ENCODE results near the gene MGME1. TPM values are rescaled to one million over a fixed set of nuclear protein-coding genes. Genes with fewer than 3 reads are reported as not detected.
A peak's percentile ranks its signal among the peaks of the same experiment; 100 is the strongest.

Gene MGME1
- total RNA-seq, 1 donor from 2014 or later: 8.5 TPM

DNA sequence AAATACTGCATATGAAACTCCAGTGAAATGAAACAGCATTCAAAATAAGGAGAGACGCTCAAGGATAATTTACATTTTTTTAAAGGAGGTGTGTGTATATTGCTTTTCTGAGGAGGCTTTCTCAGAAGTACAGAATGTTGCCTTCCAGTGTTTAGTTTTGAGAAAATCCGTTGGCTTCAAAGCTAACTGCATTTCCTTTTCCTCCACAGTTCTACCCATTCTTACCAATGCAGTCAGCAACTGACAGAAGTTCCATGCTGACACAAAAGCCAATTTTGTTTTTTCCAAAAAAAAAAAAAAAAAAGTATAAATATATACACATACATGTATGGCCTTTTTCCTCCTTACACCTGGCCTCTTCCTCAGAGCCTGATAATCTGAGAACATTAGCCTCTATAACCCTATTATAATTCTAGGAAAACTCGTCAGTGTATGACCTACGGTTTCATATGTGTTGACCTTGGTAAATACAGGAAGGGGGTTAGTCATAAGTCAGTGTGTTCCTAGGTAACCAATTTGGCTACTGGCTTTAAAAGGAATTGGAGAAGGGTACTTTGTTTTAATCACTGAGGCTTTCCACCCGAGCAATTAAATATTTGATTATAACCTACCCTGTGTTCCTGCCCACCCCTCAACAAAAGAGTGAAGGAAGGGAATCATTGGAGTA lies 24.2 kb downstream of the MGME1 start:
- no peak for DNase-seq (ENCODE audit: low spot score)

GRCh38 chr20:17993546-17993945 lies 24.7 kb downstream of the MGME1 start:
- no peak for DNase-seq (ENCODE audit: low spot score)

- DNase-seq (ENCODE audit: low spot score): peak; percentile 44
Measured at GRCh38 chr20:17995967-17996819, 27.4 kb downstream of the MGME1 start.

- no peak for DNase-seq (ENCODE audit: low spot score)
Measured at GRCh38 chr20:17998446-17998845, 29.6 kb downstream of the MGME1 start.

GRCh38 chr20:17999566-17999965 lies 30.7 kb downstream of the MGME1 start:
- DNase-seq (ENCODE audit: low spot score): no peak

DNA sequence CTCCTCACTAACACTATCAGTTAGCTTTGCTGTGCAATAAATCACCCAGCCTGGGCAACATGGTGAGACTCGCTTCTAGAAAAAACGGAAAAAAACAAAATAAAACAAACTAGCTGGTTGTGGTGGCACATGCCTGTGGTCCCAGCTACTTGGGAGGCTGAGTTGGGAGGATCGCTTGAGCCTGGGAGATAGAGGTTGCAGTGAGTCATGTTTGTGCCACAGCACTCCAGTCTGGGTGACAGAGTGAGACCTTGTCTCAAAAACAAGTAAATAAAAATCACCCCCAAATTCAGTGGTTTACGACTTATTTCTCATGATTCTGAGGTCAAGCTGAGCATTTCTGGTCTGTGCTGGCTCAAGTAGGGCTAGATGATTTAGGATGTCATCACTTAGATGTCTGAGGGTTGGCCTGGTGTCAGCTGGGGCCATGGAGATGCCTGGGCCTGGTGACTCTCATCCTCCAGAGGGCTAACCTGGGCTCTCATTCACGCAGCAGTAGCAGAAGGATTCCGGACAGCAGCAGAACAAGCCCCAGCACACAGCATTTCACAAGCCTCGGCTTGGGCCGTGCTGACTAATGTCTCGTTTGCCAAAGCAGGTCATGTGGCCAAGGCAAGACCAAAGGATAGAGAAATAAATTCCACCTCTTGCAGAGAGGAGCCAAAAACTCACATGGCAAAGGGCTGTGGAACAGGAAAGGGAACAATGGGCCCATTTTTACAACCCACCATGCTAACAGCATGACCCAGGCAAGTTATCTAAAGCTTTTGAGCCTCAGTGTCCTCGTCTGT lies 32.5 kb downstream of the MGME1 start:
- DNase-seq (ENCODE audit: low spot score): peak; percentile 65

- no peak for DNase-seq (ENCODE audit: low spot score)
Measured at GRCh38 chr20:18003897-18004296, 35.1 kb downstream of the MGME1 start.

DNA sequence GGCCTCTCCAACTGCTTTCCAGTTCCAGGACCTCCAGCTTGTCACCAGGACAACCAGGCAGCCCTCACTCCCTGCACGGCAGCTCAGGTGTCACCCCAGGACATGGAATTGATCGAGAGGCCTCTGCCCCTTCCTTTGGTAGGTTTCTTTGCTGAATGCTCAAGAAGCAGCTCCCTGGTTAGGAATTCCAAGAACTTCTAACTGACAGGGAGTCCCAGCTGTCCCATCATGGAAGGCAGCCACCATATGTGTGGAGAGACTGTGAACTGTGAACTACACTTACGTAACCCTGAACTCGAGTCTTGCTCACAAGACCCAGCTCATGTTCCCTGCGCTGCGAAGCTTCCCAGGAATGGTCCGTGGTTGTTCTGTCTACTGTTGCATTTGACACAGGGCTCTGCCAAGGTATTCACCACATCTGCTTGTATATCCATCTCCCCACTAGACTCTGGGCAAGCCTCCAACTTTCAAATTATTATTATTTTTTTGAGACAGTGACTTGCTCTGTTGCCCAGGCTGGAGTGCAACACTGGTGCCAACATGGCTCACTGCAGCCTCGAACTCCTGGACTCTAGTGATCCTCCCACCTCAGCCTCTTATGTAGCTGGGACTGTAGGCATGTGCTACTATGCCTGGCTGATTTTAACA lies 35.7 kb downstream of the MGME1 start:
- no peak for DNase-seq (ENCODE audit: low spot score)

GRCh38 chr20:18005170-18005989 lies 36.6 kb downstream of the MGME1 start:
- no peak for DNase-seq (ENCODE audit: low spot score)

GRCh38 chr20:18005990-18006364 lies 37.2 kb downstream of the MGME1 start:
- DNase-seq (ENCODE audit: low spot score): no peak

GRCh38 chr20:18006684-18007083 lies 37.9 kb downstream of the MGME1 start:
- DNase-seq (ENCODE audit: low spot score): no peak

DNA sequence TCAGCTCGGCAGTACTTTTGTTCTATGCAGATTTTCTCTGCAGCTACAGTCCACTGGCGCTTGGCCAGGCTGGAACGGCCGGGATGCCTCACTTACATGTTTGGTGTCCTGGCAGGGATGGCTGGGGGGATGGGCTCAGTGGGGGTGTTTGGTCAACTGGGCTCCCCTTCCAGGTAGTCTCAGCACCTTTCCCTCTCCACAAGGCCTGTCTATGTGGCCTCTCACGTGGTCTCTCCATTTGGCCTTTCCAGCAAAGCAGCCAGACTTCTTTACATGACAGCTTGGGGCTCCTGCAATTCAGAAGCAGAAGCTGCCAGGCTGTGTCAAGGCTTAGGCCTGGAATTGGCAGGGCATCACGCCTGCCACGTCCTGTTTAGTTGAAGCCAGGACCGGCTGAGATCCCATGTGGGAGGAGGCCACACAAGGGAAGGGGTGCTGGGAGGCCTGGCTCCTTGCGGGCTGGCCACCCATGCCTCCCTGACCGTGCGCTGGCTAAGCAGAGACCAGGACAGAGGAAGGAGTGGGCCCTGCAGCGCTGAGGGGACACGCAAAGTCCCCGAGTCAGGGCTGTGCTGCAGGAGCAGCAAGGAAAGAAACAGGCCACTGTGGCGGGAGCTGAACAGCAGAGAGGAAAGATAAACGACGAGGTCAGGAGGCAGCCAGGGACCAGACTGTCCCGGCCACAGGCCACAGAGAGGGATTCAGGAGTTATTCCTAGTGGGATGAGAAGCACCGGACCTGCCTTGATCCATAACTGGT lies 38.9 kb downstream of the MGME1 start:
- DNase-seq (ENCODE audit: low spot score): peak; percentile 23

- no peak for DNase-seq (ENCODE audit: low spot score)
Measured at GRCh38 chr20:18009116-18009515, 40.3 kb downstream of the MGME1 start.

DNA sequence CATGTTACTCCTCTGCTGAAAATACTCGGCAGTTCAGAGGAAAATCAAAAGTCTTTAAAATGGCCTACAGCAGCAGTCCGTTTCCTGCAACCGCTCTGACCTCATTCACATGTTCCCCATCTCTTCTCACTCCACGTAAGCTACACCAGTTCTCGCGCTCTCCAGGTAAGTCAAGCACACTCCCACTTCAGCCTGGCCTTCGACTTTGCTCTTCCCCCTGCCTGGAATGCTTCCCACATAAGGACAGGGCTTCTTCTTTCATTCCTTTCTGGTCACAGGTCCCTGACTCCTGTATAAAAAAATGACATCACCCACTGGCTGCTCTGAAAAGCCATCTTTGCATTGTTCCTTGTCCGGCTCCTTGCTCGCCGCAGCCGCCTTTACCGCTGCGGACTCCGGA lies 42.7 kb downstream of the MGME1 start:
- no peak for DNase-seq (ENCODE audit: low spot score)

GRCh38 chr20:18011951-18012645 lies 43.3 kb downstream of the MGME1 start:
- DNase-seq (ENCODE audit: low spot score): no peak

- no peak for DNase-seq (ENCODE audit: low spot score)
Measured at GRCh38 chr20:18012901-18013300, 44.1 kb downstream of the MGME1 start.

DNA sequence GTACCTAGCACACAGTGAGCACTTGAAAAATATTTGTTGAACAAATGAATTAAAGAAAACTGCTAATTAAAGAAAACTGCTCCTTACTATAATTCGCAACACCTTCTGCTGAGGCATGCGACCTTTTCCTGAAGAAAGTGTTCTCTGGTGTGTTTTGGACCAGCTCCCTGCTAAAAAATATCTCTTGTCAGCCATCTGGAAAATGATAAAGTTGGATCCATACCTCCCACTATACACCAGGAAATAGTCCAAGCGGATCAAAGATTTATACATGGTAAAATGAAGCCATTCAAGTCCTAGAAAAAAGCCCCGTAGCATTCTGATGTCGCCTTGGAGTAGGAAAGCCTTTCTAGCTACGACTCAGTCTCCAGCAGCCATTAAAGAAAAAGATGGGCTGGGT lies 45.6 kb downstream of the MGME1 start:
- DNase-seq (ENCODE audit: low spot score): no peak

DNA sequence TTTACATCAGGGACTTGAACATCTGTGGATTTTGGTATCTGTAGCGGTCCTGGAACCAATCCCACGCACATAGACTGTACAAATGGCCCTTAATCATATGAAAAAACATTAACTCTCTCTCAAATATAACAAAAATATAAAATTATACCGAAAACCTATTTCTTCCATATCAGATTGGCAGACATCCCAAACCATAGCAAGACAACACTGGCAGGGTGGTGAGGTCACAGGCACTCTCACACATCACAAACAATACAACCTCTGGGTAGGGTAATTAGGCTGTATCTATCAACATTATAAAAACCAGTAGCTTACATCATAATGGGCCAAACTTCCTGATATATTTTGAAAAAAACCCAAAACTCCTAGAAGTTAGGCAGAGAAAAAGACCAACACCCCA lies 48.0 kb downstream of the MGME1 start:
- no peak for DNase-seq (ENCODE audit: low spot score)

- DNase-seq (ENCODE audit: low spot score): no peak
Measured at GRCh38 chr20:18018100-18018499, 49.3 kb downstream of the MGME1 start.

DNA sequence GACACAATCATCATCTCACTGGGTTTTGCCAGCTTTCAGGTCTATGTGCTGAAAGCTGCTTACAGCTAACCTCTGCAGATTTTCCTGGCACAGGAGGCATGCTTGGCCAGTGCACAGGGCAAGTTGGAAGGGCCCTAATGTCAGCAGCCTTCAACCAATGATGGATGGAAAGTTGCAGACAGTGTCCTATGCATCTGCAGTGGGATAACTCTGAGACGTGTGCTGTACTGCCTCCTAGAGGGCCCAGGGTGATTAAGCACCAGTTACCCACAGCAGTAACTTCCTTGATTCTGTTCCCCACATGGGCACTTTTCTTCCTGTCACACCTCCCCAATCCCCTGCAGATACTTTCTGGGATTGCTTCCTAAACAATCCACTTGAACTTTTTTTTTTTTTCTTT lies 50.2 kb downstream of the MGME1 start:
- no peak for DNase-seq (ENCODE audit: low spot score)
